Endothelial cell of umbilical vein (primary cell): ENCODE measurements around the gene PPP3CA. TPM values are rescaled to one million over a fixed set of nuclear protein-coding genes. Genes with fewer than 3 reads are reported as not detected.

Source experiments
- BruUV-seq: library from RNA; stranded (reverse); fragments of 400-500 nt; replicated peaks from 2 replicates; lab custom pipeline; 2021; lab: Mats Ljungman, UMichigan
- CTCF ChIA-PET: fragments of 300-600, 350-600 bp; sonication (Branson Sonifier 250); formaldehyde crosslinking; loops from one replicate; lab custom pipeline; 2021; ENCODE audit warnings: antibody characterized with exemption, inconsistent platforms; lab: Charles Lee
- POLR2A ChIA-PET: fragments of 300-600, 350-600 bp; sonication (Branson Sonifier 250); formaldehyde crosslinking; loops from one replicate; lab custom pipeline; 2021; ENCODE audit warnings: antibody characterized with exemption, inconsistent platforms; lab: Charles Lee
- DNase-seq: peaks from one replicate; pipeline ENCODE4 v3.0.0-alpha.2; 2011; ENCODE audit warnings: low read depth, low spot score
- FAIRE-seq: peaks from 2 replicates; lab custom pipeline; 2011; peaks lifted over from hg19 to GRCh38; lab: Jason Lieb, UNC
- H2AFZ ChIP-seq: 2 replicates; pipeline ENCODE4 v1.6.0; 2012; ENCODE audit warnings: low read depth, low read length, control low read depth, inconsistent platforms
- H3K27ac ChIP-seq: 2 replicates; pipeline ENCODE4 v1.5.1; 2011; ENCODE audit warnings: low read depth, mild to moderate bottlenecking, control low read depth, low read length, moderate library complexity; ENCODE audit not compliant: insufficient read depth
- H3K27me3 ChIP-seq, 2 experiments: 2 replicates each; pipeline versions ENCODE4 v1.6.0 to v1.6.1; 2011; ENCODE audit warnings: low read length in 2 of 2, mixed read lengths in 1 of 2; ENCODE audit not compliant: control insufficient read depth in 2 of 2, insufficient read depth in 2 of 2
- H3K36me3 ChIP-seq, 2 experiments: 2 replicates in 1 of 2; 3 replicates in 1 of 2; pipeline ENCODE4 v1.5.1; 2011; ENCODE audit warnings: low read length in 2 of 2, mild to moderate bottlenecking in 1 of 2, moderate library complexity in 1 of 2; ENCODE audit not compliant: control insufficient read depth in 2 of 2, insufficient read depth in 2 of 2; ENCODE audit errors: extremely low read depth in 1 of 2
- H3K4me1 ChIP-seq: 3 replicates; pipeline ENCODE4 v1.5.1; 2011; ENCODE audit warnings: mild to moderate bottlenecking, low read length; ENCODE audit not compliant: control insufficient read depth, insufficient read depth; ENCODE audit errors: extremely low read depth
- H3K4me2 ChIP-seq: 2 replicates; pipeline ENCODE4 v1.6.1; 2011; ENCODE audit warnings: low read length, control low read depth, mixed read lengths; ENCODE audit not compliant: insufficient read depth
- H3K4me3 ChIP-seq, 3 experiments: fragments of 200-600 bp in 1 of 3; sonication (generic), shearing (Covaris generic) in 1 of 3; replicated peaks in 1 of 3; 2 replicates each; pipeline ENCODE4 v1.5.1; 2011 to 2016; ENCODE audit warnings: control low read depth in 3 of 3, low read length in 3 of 3, mild to moderate bottlenecking in 2 of 3, inconsistent platforms in 1 of 3, low read depth in 1 of 3, moderate library complexity in 1 of 3; ENCODE audit not compliant: insufficient read depth in 1 of 3
- H3K79me2 ChIP-seq: 2 replicates; pipeline ENCODE4 v1.6.0; 2012; ENCODE audit warnings: low read length, inconsistent platforms; ENCODE audit not compliant: control insufficient read depth, insufficient read depth
- H3K9ac ChIP-seq: replicated peaks from 2 replicates; pipeline ENCODE3; 2011; ENCODE audit warnings: low read length, control low read depth; ENCODE audit not compliant: insufficient read depth; ENCODE audit errors: extremely low read depth
- H3K9me1 ChIP-seq: replicated peaks from 3 replicates; pipeline ENCODE4 v1.6.0; 2011; ENCODE audit warnings: mild to moderate bottlenecking, low read length; ENCODE audit not compliant: control insufficient read depth, insufficient read depth; ENCODE audit errors: extremely low read depth
- H3K9me3 ChIP-seq: replicated peaks from 2 replicates; pipeline ENCODE4 v1.5.1; 2012; ENCODE audit warnings: low read length, inconsistent platforms; ENCODE audit not compliant: control insufficient read depth, insufficient read depth
- H4K20me1 ChIP-seq: replicated peaks from 2 replicates; pipeline ENCODE3; 2011; ENCODE audit warnings: mild to moderate bottlenecking, low read length; ENCODE audit not compliant: control insufficient read depth, insufficient read depth; ENCODE audit errors: extremely low read depth
- CTCF ChIP-seq, 2 donors: IDR thresholded peaks; 1 replicate in 1 of 2; 2 replicates in 1 of 2; pipeline ENCODE4 v1.5.1; 2011; ENCODE audit warnings: low read length in 2 of 2, mild to moderate bottlenecking in 2 of 2, moderate library complexity in 2 of 2, control low read depth in 1 of 2, inconsistent platforms in 1 of 2, low read depth in 1 of 2; ENCODE audit not compliant: insufficient read depth in 1 of 2; ENCODE audit errors: extremely low read depth in 1 of 2
- EZH2 ChIP-seq: IDR thresholded peaks from 2 replicates; pipeline ENCODE4 v1.6.1; 2012; ENCODE audit warnings: borderline replicate concordance, low read depth, mild to moderate bottlenecking, moderate library complexity, low read length, inconsistent platforms; ENCODE audit not compliant: severe bottlenecking
- FOS ChIP-seq: IDR thresholded peaks from 2 replicates; pipeline ENCODE4 v1.6.1; 2011; ENCODE audit warnings: mild to moderate bottlenecking, low read length, moderate library complexity, borderline replicate concordance; ENCODE audit not compliant: insufficient read depth
- GATA2 ChIP-seq: IDR thresholded peaks from 2 replicates; pipeline ENCODE4 v1.7.0; 2011; ENCODE audit warnings: low read depth, mild to moderate bottlenecking, moderate library complexity, mixed read lengths, low read length; ENCODE audit not compliant: insufficient read length, insufficient read depth
- JUN ChIP-seq: IDR thresholded peaks from 2 replicates; pipeline ENCODE4 v1.6.1; 2011; ENCODE audit warnings: borderline replicate concordance, low read depth; ENCODE audit not compliant: insufficient read length, insufficient read depth
- MAX ChIP-seq: IDR thresholded peaks from 2 replicates; pipeline ENCODE4 v1.6.1; 2011; ENCODE audit not compliant: insufficient read depth, insufficient read length
- MYC ChIP-seq: IDR thresholded peaks from one replicate; pipeline ENCODE4 v1.6.1; 2011; ENCODE audit warnings: mild to moderate bottlenecking, low read depth, low read length
- POLR2A ChIP-seq: IDR thresholded peaks from 2 replicates; pipeline ENCODE4 v1.6.1; 2012; ENCODE audit warnings: low read depth, mild to moderate bottlenecking, control low read depth, low read length
- POLR2AphosphoS5 ChIP-seq: IDR thresholded peaks from 2 replicates; pipeline ENCODE4 v1.6.1; 2012; ENCODE audit warnings: low read depth, mild to moderate bottlenecking, control low read depth, low read length, moderate library complexity; ENCODE audit not compliant: insufficient read depth
- dilution Hi-C: fragments of 300-500 bp; cut with MboI; formaldehyde crosslinking; loops from one replicate; pipeline ENCODE4 v1.15.0; 2019; ENCODE audit warnings: low sequenced_read_pairs; ENCODE audit not compliant: extremely low pct_ligation_motif_present
- intact Hi-C: fragments of 100-400 bp; cut with micrococcal nuclease; formaldehyde crosslinking; loops from one replicate; pipeline ENCODE4 v1.10.0; 2022
- polyA plus RNA-seq, 4 experiments: library from polyadenylated mRNA; depleted of rRNA in 3 of 4; stranded (reverse) in 3 of 4; unstranded in 1 of 4; fragments of >200 nt; gene quantifications; 2 replicates each; pipeline versions ENCODE4 v1.2.1 to v1.2.3, GENCODE V29; 2011 to 2012; ENCODE audit warnings: missing spikeins in 1 of 4
- total RNA-seq: library from RNA; stranded (reverse); gene quantifications from 2 replicates; pipeline ENCODE4 v1.2.3, GENCODE V29; 2021

Gene PPP3CA
- total and polyA plus RNA-seq, 2 donors (not counting 3 experiments of a cell fraction or from before 2014, with no cell fraction given) = 7.0 to 43.3 TPM

GRCh38 chr4:101285985-101286384, 61.3 kb downstream of the PPP3CA start:
- CTCF ChIA-PET = no interaction called here
- no TSS peak for BruUV-seq
- Histone ChIP-seq H3K9ac (no peak overlapping the region), H3K36me3 (no peaks in the 10 kb centered on the region), H3K9me3 (no peaks in the 10 kb centered on the region), H3K27ac (no peak overlapping the region), H2AFZ (no peak overlapping the region), H3K79me2 (no peaks in the 10 kb centered on the region), H4K20me1 (peaks cover 5% of the 10 kb centered on the region), H3K4me1 (peaks cover 8% of the 10 kb centered on the region), H3K9me1 (no peaks in the 10 kb centered on the region), H3K4me3 (no peak overlapping the region), H3K27me3 (no peaks in the 10 kb centered on the region), H3K4me2 (no peak overlapping the region)
- dilution Hi-C loops = no loop called here
- POLR2A ChIA-PET = no interaction called here
- no peak for TF ChIP-seq EZH2
- no peak for TF ChIP-seq CTCF (IDR thresholded peaks at IDR 0.05; ENCODE audit: extremely low read depth in 1 of 2, insufficient read depth in 1 of 2, low read depth in 1 of 2, low read length in 2 of 2)
- no peak for TF ChIP-seq JUN
- no peak for TF ChIP-seq GATA2
- no peak for TF ChIP-seq MYC
- TF ChIP-seq POLR2A = no peak
- TF ChIP-seq MAX = no peak
- TF ChIP-seq POLR2AphosphoS5 = no peak
- TF ChIP-seq FOS = no peak
- intact Hi-C loops = no loop called here
- DNase-seq (no peak), FAIRE-seq (no peak)
